Fibroblast of the aortic adventitia (primary cell): ENCODE results near the gene WHRN. TPM values are rescaled to one million over a fixed set of nuclear protein-coding genes. Genes with fewer than 3 reads are reported as not detected.

Experiments used
- DNase-seq: peaks from one replicate; pipeline ENCODE4 v3.0.0-alpha.2; 2010; ENCODE audit warnings: low read depth
- H3K4me3 ChIP-seq: 2 replicates; pipeline ENCODE4 v1.5.1; 2011; ENCODE audit warnings: low read depth, mild to moderate bottlenecking, control low read depth, low read length, moderate library complexity
- CTCF ChIP-seq: IDR thresholded peaks from 2 replicates; pipeline ENCODE4 v1.5.1; 2011; ENCODE audit warnings: mild to moderate bottlenecking, low read length, control low read depth, inconsistent platforms; ENCODE audit not compliant: insufficient read depth
- total RNA-seq: library from RNA; depleted of rRNA; stranded (reverse); fragments of >200 nt; gene quantifications from 2 replicates; pipeline ENCODE4 v1.2.3, GENCODE V29; 2012; ENCODE audit warnings: low replicate concordance

The WHRN gene
- total RNA-seq, 1 donor: 2.1 TPM

GRCh38 chr9:114392749-114393112 is 112.5 kb downstream of the WHRN start:
- TF ChIP-seq CTCF: no peak
- peak; percentile 39 for DNase-seq
- H3K4me3 ChIP-seq: peak overlapping the region; percentile 22

- no peak overlapping the region for H3K4me3 ChIP-seq
- no peak for TF ChIP-seq CTCF
- DNase-seq: no peak
Measured at GRCh38 chr9:114390952-114391351, 114.3 kb downstream of the WHRN start.

GRCh38 chr9:114389612-114390368 is 115.5 kb downstream of the WHRN start:
- H3K4me3 ChIP-seq: no peak overlapping the region
- no peak for TF ChIP-seq CTCF
- DNase-seq: no peak

- no peak for DNase-seq
- no peak overlapping the region for H3K4me3 ChIP-seq
- no peak for TF ChIP-seq CTCF
Measured at GRCh38 chr9:114388764-114389375, 116.4 kb downstream of the WHRN start.

- no peak for DNase-seq
- TF ChIP-seq CTCF: no peak
- H3K4me3 ChIP-seq: peak overlapping the region; percentile 70
Measured at GRCh38 chr9:114388357-114388682, 117.0 kb downstream of the WHRN start.

- H3K4me3 ChIP-seq: peak within 1 kb of the TSS; percentile 70
- DNase-seq: peak; percentile 72
- no peak for TF ChIP-seq CTCF
Measured at GRCh38 chr9:114387680-114388356, 117.5 kb downstream of the WHRN start, which contains the start of gene AKNA. Gene AKNA, minus strand, starts transcription at chr9:114387982. Its CDS starts 6,649 bp downstream, at chr9:114381333.
